Skeletal muscle cell (primary cell): ENCODE measurements around the gene KIF2A.

ENCODE experiments used
- DNase-seq: peaks from one replicate; pipeline ENCODE4 v3.0.0-alpha.2; 2010; ENCODE audit warnings: low read depth
- H3K4me3 ChIP-seq: 2 replicates; pipeline ENCODE4 v1.5.1; 2011; ENCODE audit warnings: low read depth, mild to moderate bottlenecking, control low read depth, low read length, moderate library complexity

The KIF2A gene

DNA sequence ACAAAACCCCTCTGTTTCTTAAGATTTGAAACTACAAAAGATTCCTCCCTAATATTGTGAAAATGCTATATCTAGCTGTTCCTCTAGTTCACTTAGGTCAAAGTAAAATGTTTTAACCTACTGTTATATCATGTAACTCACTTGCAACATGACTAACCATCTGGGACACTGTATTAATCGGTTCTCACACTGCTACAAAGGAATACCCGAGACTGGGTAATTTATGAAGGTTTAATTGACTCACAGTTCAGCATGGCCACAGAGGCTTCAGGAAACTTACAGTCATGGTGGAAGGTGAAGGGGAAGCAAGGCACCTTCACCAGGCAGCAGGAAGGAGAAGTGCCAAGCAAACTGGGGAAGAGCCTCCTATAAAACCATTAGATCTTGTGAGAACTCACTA, 63.0 kb downstream of the KIF2A start:
- H3K4me3 ChIP-seq = no peak overlapping the region
- DNase-seq = no peak

GRCh38 chr5:62371409-62371808, 65.4 kb downstream of the KIF2A start:
- H3K4me3 ChIP-seq = no peak overlapping the region
- DNase-seq = no peak

GRCh38 chr5:62372600-62372999, 66.6 kb downstream of the KIF2A start:
- DNase-seq = no peak
- no peak overlapping the region for H3K4me3 ChIP-seq

DNA sequence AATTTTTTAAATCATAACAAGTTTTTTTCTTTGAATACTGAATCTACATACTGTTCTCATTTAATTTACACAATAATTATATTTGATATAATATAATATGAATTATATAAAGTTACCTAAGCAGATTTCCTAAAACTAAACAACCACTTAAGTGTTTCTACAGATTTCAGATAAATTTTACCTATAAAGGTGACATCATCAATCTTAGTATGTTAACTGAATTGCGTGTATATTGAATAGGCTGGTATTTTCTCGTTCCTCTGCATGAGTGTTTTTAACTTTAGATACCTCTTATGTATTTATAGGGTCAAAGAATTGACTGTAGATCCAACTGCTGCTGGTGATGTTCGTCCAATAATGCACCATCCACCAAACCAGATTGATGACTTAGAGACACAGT, 67.4 kb downstream of the KIF2A start:
- no peak for DNase-seq
- H3K4me3 ChIP-seq = no peak overlapping the region

GRCh38 chr5:62374090-62374489, 68.1 kb downstream of the KIF2A start:
- no peak for DNase-seq
- no peak overlapping the region for H3K4me3 ChIP-seq

GRCh38 chr5:62375627-62376026, 69.6 kb downstream of the KIF2A start:
- DNase-seq = no peak
- H3K4me3 ChIP-seq = no peak overlapping the region

DNA sequence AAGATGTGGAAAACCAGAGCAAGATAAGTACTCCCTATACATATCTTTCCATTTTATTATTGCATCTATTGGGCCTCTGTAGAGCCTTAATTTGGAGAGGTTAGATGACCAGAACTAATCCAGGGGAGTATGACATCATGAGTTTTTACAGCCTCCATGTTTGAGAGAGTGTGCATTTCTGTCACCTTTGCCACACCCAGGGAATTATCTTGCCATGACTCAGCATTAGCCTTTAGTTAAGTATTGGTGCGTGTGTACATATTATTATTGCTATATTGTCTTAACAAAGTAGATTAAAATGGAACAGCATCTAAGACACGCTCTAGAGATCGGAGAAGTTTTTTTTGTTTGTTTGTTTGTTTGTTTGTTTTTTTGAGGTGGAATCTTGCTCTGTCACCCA, 70.1 kb downstream of the KIF2A start:
- no peak for DNase-seq

GRCh38 chr5:62385131-62385530, 79.1 kb downstream of the KIF2A start:
- no peak for DNase-seq
- no peak overlapping the region for H3K4me3 ChIP-seq

More for the DNA sequence above, 70.1 kb downstream of the KIF2A start:
- H3K4me3 ChIP-seq = no peak overlapping the region

DNA sequence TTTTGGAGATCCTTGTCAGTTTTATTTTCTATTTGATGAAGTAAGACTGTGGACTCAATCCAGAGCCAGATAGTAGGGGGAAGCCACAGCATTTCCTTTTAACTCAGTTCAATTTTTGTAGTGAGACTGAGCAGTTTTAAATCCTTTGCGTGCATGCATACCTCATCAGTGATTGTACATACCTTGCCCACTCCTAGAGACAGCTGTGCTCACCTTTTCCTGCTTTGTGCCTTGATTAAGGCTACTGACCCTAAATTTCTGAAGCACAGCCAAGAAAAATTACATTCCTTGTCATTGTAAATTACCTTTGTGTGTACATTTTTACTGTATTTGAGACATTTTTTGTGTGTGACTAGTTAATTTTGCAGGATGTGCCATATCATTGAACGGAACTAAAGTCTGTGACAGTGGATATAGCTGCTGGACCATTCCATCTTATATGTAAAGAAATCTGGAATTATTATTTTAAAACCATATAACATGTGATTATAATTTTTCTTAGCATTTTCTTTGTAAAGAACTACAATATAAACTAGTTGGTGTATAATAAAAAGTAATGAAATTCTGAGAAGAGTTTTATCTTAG, 79.9 kb downstream of the KIF2A start:
- no peak for DNase-seq
- no peak overlapping the region for H3K4me3 ChIP-seq

- no peak for DNase-seq
Observed at GRCh38 chr5:62386824-62387223, 80.8 kb downstream of the KIF2A start.

GRCh38 chr5:62395210-62395950, 89.4 kb downstream of the KIF2A start:
- DNase-seq = no peak
- H3K4me3 ChIP-seq = no peak overlapping the region

More at GRCh38 chr5:62386824-62387223, 80.8 kb downstream of the KIF2A start:
- no peak overlapping the region for H3K4me3 ChIP-seq

- DNase-seq = peak; percentile 95
- peak within 1 kb of the TSS; percentile 90 for H3K4me3 ChIP-seq
Observed at GRCh38 chr5:62403411-62404250, 97.6 kb downstream of the KIF2A start, which contains the start of gene DIMT1. TSS of gene DIMT1 (minus strand) at chr5:62403905. CDS start at chr5:62403772, 133 bp downstream.

DNA sequence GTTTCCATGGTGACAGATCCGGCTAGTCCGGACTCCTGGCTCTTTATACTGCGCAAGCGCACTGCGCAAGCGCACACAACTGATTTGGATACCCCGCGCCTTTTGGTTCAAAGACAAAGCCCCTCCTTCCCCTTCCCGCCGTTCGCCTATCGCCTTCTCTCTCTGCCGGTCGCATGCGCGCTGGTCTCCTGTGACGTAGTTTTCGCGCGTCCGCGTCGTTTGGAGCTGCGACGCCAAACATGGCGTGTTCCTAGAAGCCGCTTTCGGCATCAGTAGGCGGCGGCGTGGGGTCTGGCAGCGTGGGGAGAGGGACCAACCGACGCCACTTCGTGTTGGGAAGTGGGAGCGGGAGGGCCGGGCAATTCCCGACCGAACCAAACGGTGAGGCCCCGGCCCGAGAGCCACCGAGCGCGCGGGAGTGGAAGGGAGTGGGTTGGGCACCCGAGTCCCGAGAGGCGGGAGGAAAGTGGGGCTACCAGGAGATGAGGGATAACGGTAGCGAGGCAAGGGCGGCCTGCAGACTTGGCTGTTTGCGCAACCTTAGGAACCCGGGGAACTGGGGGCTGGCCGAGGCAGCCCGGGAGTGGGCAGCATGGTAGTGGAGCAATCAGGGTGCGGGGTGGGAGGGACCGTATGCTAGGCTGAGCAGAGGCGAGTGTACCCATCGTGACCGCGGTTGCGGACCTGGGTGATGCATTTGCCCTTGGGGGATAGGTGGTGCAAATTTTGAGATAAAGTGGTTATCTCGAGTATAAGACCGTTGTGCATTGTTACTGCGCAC, 106.7 kb downstream of the KIF2A start, which contains the start of gene IPO11:
Gene IPO11 (plus strand): TSS at position 215 of the 781 bp plus-strand sequence. CDS start 24,517 bp downstream, outside the sequence.
- peak; percentile 94 for DNase-seq

GRCh38 chr5:62413711-62414110, 107.7 kb downstream of the KIF2A start:
- peak overlapping the region; percentile 87 for H3K4me3 ChIP-seq

More for the DNA sequence above, 106.7 kb downstream of the KIF2A start, which contains the start of gene IPO11:
- peak within 1 kb of the TSS; percentile 87 for H3K4me3 ChIP-seq

GRCh38 chr5:62418462-62419076, 112.6 kb downstream of the KIF2A start:
- no peak for DNase-seq

More at GRCh38 chr5:62413711-62414110, 107.7 kb downstream of the KIF2A start:
- no peak for DNase-seq

DNA sequence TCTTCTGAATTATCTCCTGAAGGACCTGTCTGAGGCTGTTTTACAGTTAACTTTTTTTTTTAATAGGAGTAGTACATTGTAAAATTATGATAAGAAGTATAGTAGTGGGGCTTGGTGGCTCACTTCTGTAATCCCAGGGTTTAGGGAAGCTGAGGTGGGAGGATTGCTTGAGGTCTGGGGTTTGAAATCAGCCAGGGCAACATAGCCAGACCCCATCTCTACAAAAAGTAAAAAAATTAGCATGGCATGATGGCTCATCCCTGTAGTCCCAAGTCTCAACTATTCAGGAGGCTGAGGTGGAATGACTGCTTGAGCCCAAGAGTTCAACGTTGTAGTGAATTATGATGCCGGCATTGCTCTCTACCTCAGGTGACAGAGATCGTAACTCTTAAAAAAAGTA, 113.6 kb downstream of the KIF2A start:
- no peak for DNase-seq
- H3K4me3 ChIP-seq = no peak overlapping the region

More at GRCh38 chr5:62418462-62419076, 112.6 kb downstream of the KIF2A start:
- H3K4me3 ChIP-seq = no peak overlapping the region

GRCh38 chr5:62421414-62421813, 115.4 kb downstream of the KIF2A start:
- no peak for DNase-seq
- H3K4me3 ChIP-seq = no peak overlapping the region

GRCh38 chr5:62424763-62425162, 118.8 kb downstream of the KIF2A start:
- no peak for DNase-seq
- no peak overlapping the region for H3K4me3 ChIP-seq
